GM23338 (cell line): ENCODE measurements around the gene PIGK. TPM values are rescaled to one million over a fixed set of nuclear protein-coding genes. Genes with fewer than 3 reads are reported as not detected.

Experiments
- ATAC-seq: fragments of 200-7000 bp; cut with Tn5 transposase; 3 replicates; pipeline ENCODE4 v1.9.1; 2020
- DNase-seq: peaks from one replicate; pipeline ENCODE4 v3.0.0-alpha.2; 2015; ENCODE audit warnings: low spot score
- H2AFZ ChIP-seq: fragments of 200-600 bp; sonication (generic); 2 replicates; pipeline ENCODE4 v1.8.0; 2016; ENCODE audit warnings: antibody characterized with exemption, mild to moderate bottlenecking, moderate library complexity
- H3F3A ChIP-seq: fragments of 200-600 bp; sonication (generic); replicated peaks from 2 replicates; pipeline ENCODE4 v1.8.0; 2017; ENCODE audit warnings: antibody characterized with exemption, mixed run types, low read depth
- H3K27ac ChIP-seq: fragments of 200-600 bp; sonication (generic); 2 replicates; pipeline ENCODE4 v1.6.1; 2016; ENCODE audit warnings: low read depth
- H3K27me3 ChIP-seq: fragments of 200-600 bp; sonication (generic); 2 replicates; pipeline ENCODE4 v1.8.0; 2016; ENCODE audit warnings: mild to moderate bottlenecking, mixed run types, moderate library complexity; ENCODE audit not compliant: insufficient read depth
- H3K36me3 ChIP-seq: fragments of 200-600 bp; sonication (generic); 2 replicates; pipeline ENCODE4 v1.8.0; 2016; ENCODE audit warnings: mild to moderate bottlenecking; ENCODE audit not compliant: insufficient read depth
- H3K4me1 ChIP-seq: fragments of 200-600 bp; sonication (generic); 2 replicates; pipeline ENCODE4 v1.8.0; 2016; ENCODE audit warnings: mild to moderate bottlenecking, moderate library complexity; ENCODE audit not compliant: insufficient read depth
- H3K4me2 ChIP-seq: fragments of 200-600 bp; sonication (generic); 2 replicates; pipeline ENCODE4 v1.7.1; 2017; ENCODE audit warnings: mixed run types
- H3K4me3 ChIP-seq: fragments of 200-600 bp; sonication (generic); 2 replicates; pipeline ENCODE4 v1.6.1; 2016; ENCODE audit warnings: mixed run types
- H3K79me2 ChIP-seq: fragments of 200-600 bp; sonication (generic); replicated peaks from 2 replicates; pipeline ENCODE4 v1.8.0; 2017; ENCODE audit warnings: mild to moderate bottlenecking; ENCODE audit not compliant: insufficient read depth
- H3K9me2 ChIP-seq: fragments of 200-600 bp; sonication (generic); 2 replicates; pipeline ENCODE4 v1.8.0; 2017; ENCODE audit not compliant: insufficient read depth
- H4K20me1 ChIP-seq: fragments of 200-600 bp; sonication (generic); replicated peaks from 2 replicates; pipeline ENCODE4 v1.8.0; 2017; ENCODE audit warnings: mild to moderate bottlenecking; ENCODE audit not compliant: insufficient read depth
- H3K27ac Mint-ChIP-seq: 2 replicates; pipeline ENCODE4 v1.8.0; 2020; ENCODE audit warnings: inconsistent platforms, mild to moderate bottlenecking, moderate library complexity, mixed read lengths
- H3K27me3 Mint-ChIP-seq: 3 replicates; pipeline ENCODE4 v1.8.0; 2022; ENCODE audit warnings: low read depth, mild to moderate bottlenecking, moderate library complexity, mixed read lengths, inconsistent platforms; ENCODE audit not compliant: insufficient read depth, poor library complexity
- H3K36me3 Mint-ChIP-seq: 3 replicates; pipeline ENCODE4 v1.8.0; 2021; ENCODE audit warnings: low read depth, mild to moderate bottlenecking, inconsistent platforms, moderate library complexity, mixed read lengths
- H3K4me1 Mint-ChIP-seq: 3 replicates; pipeline ENCODE4 v1.8.0; 2020; ENCODE audit warnings: mild to moderate bottlenecking, inconsistent platforms, mixed read lengths
- H3K4me3 Mint-ChIP-seq: 3 replicates; pipeline ENCODE4 v1.8.0; 2021; ENCODE audit warnings: moderate library complexity, mild to moderate bottlenecking, inconsistent platforms, mixed read lengths
- H3K9me3 Mint-ChIP-seq: 3 replicates; pipeline ENCODE4 v1.8.0; 2020; ENCODE audit warnings: moderate library complexity, mild to moderate bottlenecking, inconsistent platforms, mixed read lengths
- CREB1 ChIP-seq: fragments of 250-450 bp; sonication (Bioruptor Pico); IDR thresholded peaks from 2 replicates; pipeline ENCODE4 v1.5.0; 2020; ENCODE audit warnings: low read depth, mild to moderate bottlenecking, moderate library complexity
- CTCF ChIP-seq, 2 experiments: fragments of 200-600 bp in 1 of 2; sonication (generic) in 1 of 2; conservative IDR thresholded peaks; 2 replicates each; pipeline versions ENCODE4 v1.5.1 to v1.6.1; 2016 to 2017; ENCODE audit warnings: antibody characterized with exemption in 2 of 2, low read depth in 2 of 2, mild to moderate bottlenecking in 2 of 2, moderate library complexity in 1 of 2
- EZH2 ChIP-seq: fragments of 200-600 bp; sonication (generic); IDR thresholded peaks from one replicate; pipeline ENCODE4 v1.8.0; 2017; ENCODE audit warnings: antibody characterized with exemption, mild to moderate bottlenecking, low read depth; ENCODE audit not compliant: unreplicated experiment
- NANOG ChIP-seq: IDR thresholded peaks from 2 replicates; pipeline ENCODE4 v1.6.1; 2016; ENCODE audit warnings: antibody characterized with exemption, borderline replicate concordance
- REST ChIP-seq: IDR thresholded peaks from one replicate; pipeline ENCODE4 v1.6.1; 2018; ENCODE audit warnings: antibody characterized with exemption; ENCODE audit not compliant: unreplicated experiment
- ZNF114 ChIP-seq: fragments of 250-450 bp; sonication (Bioruptor Pico); IDR thresholded peaks from 2 replicates; pipeline ENCODE4 v1.5.0; 2020; ENCODE audit warnings: mild to moderate bottlenecking, moderate library complexity
- ZNF331 ChIP-seq: fragments of 250-450 bp; sonication (Bioruptor Pico); IDR thresholded peaks from 2 replicates; pipeline ENCODE4 v1.5.0; 2020; ENCODE audit warnings: low read depth, mild to moderate bottlenecking, moderate library complexity
- ZNF462 ChIP-seq: fragments of 250-450 bp; sonication (Bioruptor Pico); IDR thresholded peaks from 2 replicates; pipeline ENCODE4 v1.5.0; 2020; ENCODE audit warnings: mild to moderate bottlenecking, moderate library complexity
- polyA plus RNA-seq: library from polyadenylated mRNA; unstranded; fragments of >200 nt; fragmentation: Nextera tagmentation; extraction: Ambion mirVana; gene quantifications from 2 replicates; pipeline ENCODE4 v1.2.1, GENCODE V29; 2016
- total RNA-seq: library from RNA; depleted of rRNA; stranded (reverse); fragments of >200 nt; shearing (Covaris generic); gene quantifications from 2 replicates; pipeline ENCODE4 v1.2.3, GENCODE V29; 2014
- TF ChIP-seq, protein P1 (sequence below): IDR thresholded peaks from 2 replicates; pipeline ENCODE4 v1.6.1; 2016; ENCODE audit warnings: antibody characterized with exemption

PIGK gene
- total and polyA plus RNA-seq, 2 experiments from 2014 or later = 16.4 to 26.4 TPM

DNA sequence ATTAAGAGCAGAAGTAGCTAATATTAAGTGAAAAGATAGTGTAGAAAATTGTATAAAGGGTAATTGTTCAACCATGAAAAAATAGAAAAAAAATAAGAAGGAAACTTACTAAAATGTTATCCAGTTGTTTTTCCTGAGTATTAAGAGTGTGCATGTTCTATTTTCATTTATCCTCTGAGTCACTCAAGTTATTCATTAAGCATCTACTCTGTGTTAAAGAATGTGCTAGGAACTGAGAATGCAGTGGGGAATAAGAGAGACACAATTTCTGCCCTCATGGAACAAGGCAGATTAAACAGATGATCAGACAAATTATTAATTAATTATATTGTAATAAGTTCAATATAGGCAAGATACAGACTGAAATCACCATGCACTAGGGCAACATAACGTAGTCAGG is 10.8 kb upstream of the PIGK start:
- H3K79me2 ChIP-seq = no peaks in the 10 kb centered on the region
- TF ChIP-seq ZNF114 (CRISPR knock-in tag) = no peak
- no peak for TF ChIP-seq CREB1 (CRISPR knock-in tag)
- no peak for TF ChIP-seq ZNF462 (CRISPR knock-in tag)
- TF ChIP-seq EZH2 = no peak
- peaks cover 9% of the 10 kb centered on the region for H3K4me1 Mint-ChIP-seq
- H3K36me3 Mint-ChIP-seq = peaks cover 16% of the 10 kb centered on the region; the same call in 2 of the 3 replicates
- no peak overlapping the region for H3K4me3 ChIP-seq
- no peaks in the 10 kb centered on the region for H3F3A ChIP-seq
- no peaks in the 10 kb centered on the region for H3K36me3 ChIP-seq
- H4K20me1 ChIP-seq = no peaks in the 10 kb centered on the region
- H3K27ac Mint-ChIP-seq = no peak overlapping the region
- H3K9me3 Mint-ChIP-seq = no peaks in the 10 kb centered on the region; the same call in 2 of the 3 replicates
- peaks cover 3% of the 10 kb centered on the region; the same call in 1 of the 2 replicates for H3K4me1 ChIP-seq
- H3K27me3 Mint-ChIP-seq = peaks cover 3% of the 10 kb centered on the region
- H3K27me3 ChIP-seq = no peaks in the 10 kb centered on the region
- H3K9me2 ChIP-seq = no peaks in the 10 kb centered on the region; the same call in 1 of the 2 replicates
- H2AFZ ChIP-seq = no peak overlapping the region
- H3K4me2 ChIP-seq = no peak overlapping the region
- DNase-seq (no peak), ATAC-seq (no peak)
- H3K4me3 Mint-ChIP-seq = no peak overlapping the region
- no peak overlapping the region for H3K27ac ChIP-seq

DNA sequence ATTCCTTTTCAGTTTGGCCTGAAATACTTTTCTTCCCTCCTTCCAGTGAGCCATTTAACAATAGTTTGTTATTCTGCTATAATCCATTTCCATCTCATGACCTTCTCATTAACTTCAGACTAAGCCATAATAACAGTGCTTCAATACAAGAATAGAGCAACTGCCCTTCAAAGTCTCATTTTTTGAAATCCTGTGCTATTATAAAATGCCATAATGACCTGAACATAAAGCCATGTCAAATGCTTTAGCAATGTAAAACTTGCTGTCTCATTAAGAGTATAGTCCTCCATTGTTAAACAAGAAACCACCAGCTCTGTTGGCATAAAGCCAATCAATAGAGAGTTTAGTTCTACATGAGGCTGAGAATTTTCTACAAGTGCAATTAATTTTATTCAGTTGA is 9.6 kb upstream of the PIGK start:
- H3K36me3 Mint-ChIP-seq = peaks cover 25% of the 10 kb centered on the region; the same call in 2 of the 3 replicates
- Histone ChIP-seq H3K4me2 (no peak overlapping the region), H3K36me3 (no peaks in the 10 kb centered on the region), H3K9me2 (no peaks in the 10 kb centered on the region; the same call in 1 of the 2 replicates), H4K20me1 (no peaks in the 10 kb centered on the region), H3K4me3 (no peak overlapping the region), H3K4me1 (peaks cover 3% of the 10 kb centered on the region; the same call in 1 of the 2 replicates), H3K27ac (no peak overlapping the region), H2AFZ (no peak overlapping the region), H3F3A (no peaks in the 10 kb centered on the region), H3K27me3 (no peaks in the 10 kb centered on the region), H3K79me2 (no peaks in the 10 kb centered on the region)
- no peak overlapping the region for H3K4me3 Mint-ChIP-seq
- H3K27me3 Mint-ChIP-seq = peaks cover 3% of the 10 kb centered on the region
- H3K9me3 Mint-ChIP-seq = no peaks in the 10 kb centered on the region; the same call in 2 of the 3 replicates
- no peak for DNase-seq
- ATAC-seq = no peak
- H3K4me1 Mint-ChIP-seq = peaks cover 9% of the 10 kb centered on the region
- no peak overlapping the region for H3K27ac Mint-ChIP-seq
- TF ChIP-seq, protein P1, sequence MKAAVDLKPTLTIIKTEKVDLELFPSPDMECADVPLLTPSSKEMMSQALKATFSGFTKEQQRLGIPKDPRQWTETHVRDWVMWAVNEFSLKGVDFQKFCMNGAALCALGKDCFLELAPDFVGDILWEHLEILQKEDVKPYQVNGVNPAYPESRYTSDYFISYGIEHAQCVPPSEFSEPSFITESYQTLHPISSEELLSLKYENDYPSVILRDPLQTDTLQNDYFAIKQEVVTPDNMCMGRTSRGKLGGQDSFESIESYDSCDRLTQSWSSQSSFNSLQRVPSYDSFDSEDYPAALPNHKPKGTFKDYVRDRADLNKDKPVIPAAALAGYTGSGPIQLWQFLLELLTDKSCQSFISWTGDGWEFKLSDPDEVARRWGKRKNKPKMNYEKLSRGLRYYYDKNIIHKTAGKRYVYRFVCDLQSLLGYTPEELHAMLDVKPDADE = no peak
- TF ChIP-seq ZNF331 (CRISPR knock-in tag) (no peak), NANOG (no peak), EZH2 (no peak), REST (no peak), CTCF (conservative IDR thresholded peaks at IDR 0.05; ENCODE audit: low read depth in 2 of 2) (no peak)
